Dermis lymphatic vessel endothelial cell (primary cell): ENCODE results near the gene PCED1B. TPM values are rescaled to one million over a fixed set of nuclear protein-coding genes. Genes with fewer than 3 reads are reported as not detected.

ENCODE experiments used
- total RNA-seq: library from RNA; depleted of rRNA; stranded (reverse); fragments of >200 nt; gene quantifications from 2 replicates; pipeline ENCODE4 v1.2.1, GENCODE V29; 2014

Gene PCED1B
- total RNA-seq, result 0.22 TPM in 1 of 2 replicates, not detected in the other

GRCh38 chr12:47079468-47079980, at the start of gene PCED1B, which contains the start of gene AMIGO2:
PCED1B (plus strand) TSS chr12:47079621; CDS start chr12:47235064, 155,443 bp downstream.
AMIGO2 (minus strand) TSS chr12:47079959; CDS start chr12:47079002, 957 bp downstream.

Other genes starting within 250 kb of the PCED1B start
- gene AMIGO2, start 338 bp downstream of the PCED1B start, total RNA-seq, result 0.76 and 1.3 TPM in 2 replicates